OCI-LY3 (cell line): ENCODE data around the gene DNTTIP2.

Experiments
- CTCF ChIP-seq: fragments of 200-600, 300-600 bp; sonication (generic); IDR thresholded peaks from 2 replicates; pipeline ENCODE4 v1.5.1; 2014; ENCODE audit warnings: antibody characterized with exemption, low read length, low read depth
- EZH2phosphoT487 ChIP-seq: fragments of 200-600 bp; shearing (Covaris generic); IDR thresholded peaks from 2 replicates; pipeline ENCODE4 v1.6.1; 2018; ENCODE audit warnings: antibody characterized with exemption, mixed run types, low read depth

GRCh38 chr1:93907718-93908117 lies 28.7 kb upstream of the DNTTIP2 start:
- TF ChIP-seq CTCF (no peak), EZH2phosphoT487 (no peak)
